ENCODE data around the gene FAM81A.

GRCh38 chr15:59473226-59473625 lies 35.2 kb downstream of the FAM81A start:
- no peak for TF ChIP-seq TAF1 (IDR thresholded peaks at IDR 0.05; ENCODE audit: low read depth, low read length)
- no peak for TF ChIP-seq POLR2AphosphoS5 (IDR thresholded peaks at IDR 0.05; ENCODE audit: low read depth, low read length)
- no peak for TF ChIP-seq POLR2A (IDR thresholded peaks at IDR 0.05; ENCODE audit: low read depth, low read length)

All from GM12891 (cell line).